ENCODE measurements around the gene DLG3.

DNA sequence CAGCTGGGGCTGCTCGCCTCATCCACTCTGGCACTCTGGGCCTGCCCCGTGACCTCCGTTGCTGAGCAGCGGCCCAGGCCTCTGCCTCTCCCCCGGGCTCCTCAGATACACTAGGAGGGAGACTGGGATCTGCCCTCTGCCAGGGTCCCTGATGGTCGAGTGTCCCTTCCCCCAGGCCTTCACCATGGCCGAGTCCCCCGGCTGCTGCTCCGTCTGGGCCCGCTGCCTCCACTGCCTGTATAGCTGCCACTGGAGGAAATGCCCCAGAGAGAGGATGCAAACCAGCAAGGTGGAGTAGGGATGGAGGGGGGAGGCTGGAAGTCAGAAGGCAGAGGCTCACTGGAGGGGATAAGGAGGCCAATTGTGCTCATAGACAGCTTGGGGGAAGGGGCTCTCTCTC, 19.8 kb upstream of the DLG3 start:
- TF ChIP-seq CTCF (IDR thresholded peaks at IDR 0.05) (no peak), EP300 (IDR thresholded peaks at IDR 0.05) (no peak)

Measured in tibial nerve (tissue), 4 donors.